ENCODE data around the gene TSSK2. TPM values are rescaled to one million over a fixed set of nuclear protein-coding genes. Genes with fewer than 3 reads are reported as not detected.

Gene TSSK2
- polyA plus RNA-seq, 1 donor (not counting 4 experiments of a cell fraction or from before 2014, with no cell fraction given): not detected

GRCh38 chr22:19118329-19118880 is 12.7 kb upstream of the TSSK2 start:
- no peak overlapping the region for H3K4me3 ChIP-seq (ENCODE audit: control insufficient read depth in 2 of 3, extremely low read depth in 1 of 3, insufficient read depth in 2 of 3, low read depth in 1 of 3, low read length in 3 of 3)
- no peak for DNase-seq (ENCODE audit: low read depth, low spot score)
- H4K20me1 ChIP-seq (ENCODE audit: control insufficient read depth, extremely low read depth, insufficient read depth, low read length): peaks cover 39% of the 10 kb centered on the region
- H3K9me1 ChIP-seq (ENCODE audit: control insufficient read depth, extremely low read depth, insufficient read depth, low read length): peaks cover 18% of the 10 kb centered on the region
- no peak for TF ChIP-seq CTCF (optimal IDR thresholded peaks at IDR 0.05 in 1 of 3, IDR thresholded peaks at IDR 0.05 in 1 of 3, conservative IDR thresholded peaks at IDR 0.05 in 1 of 3; ENCODE audit: extremely low read depth in 1 of 3, insufficient read depth in 2 of 3, low read length in 3 of 3)
- TF ChIP-seq EZH2 (IDR thresholded peaks at IDR 0.05; ENCODE audit: low read length): no peak
- no peak for FAIRE-seq
- H3K9me3 ChIP-seq (ENCODE audit: control insufficient read depth, low read depth, low read length): no peaks in the 10 kb centered on the region
- no peaks in the 10 kb centered on the region for H3K27me3 ChIP-seq (ENCODE audit: control insufficient read depth, extremely low read depth, insufficient read depth, low read length)
- dilution Hi-C loops (cut with MboI; ENCODE audit: extremely low pct_ligation_motif_present, low sequenced_read_pairs): no loop called here
- peaks cover 9 to 21% of the 10 kb centered on the region in 2 experiments for H3K36me3 ChIP-seq (ENCODE audit: control insufficient read depth in 2 of 2, extremely low read depth in 1 of 2, insufficient read depth in 2 of 2, low read length in 2 of 2)
- H3K4me2 ChIP-seq (ENCODE audit: control insufficient read depth, extremely low read depth, insufficient read depth, low read depth, low read length): no peak overlapping the region
- peaks cover 20% of the 10 kb centered on the region for H3K4me1 ChIP-seq (ENCODE audit: control insufficient read depth, extremely low read depth, insufficient read depth, low read length)
- H2AFZ ChIP-seq (ENCODE audit: control insufficient read depth, low read length): no peak overlapping the region
- peaks cover 84% of the 10 kb centered on the region for H3K79me2 ChIP-seq (ENCODE audit: control insufficient read depth, insufficient read depth, low read length)
- H3K9ac ChIP-seq (ENCODE audit: control insufficient read depth, extremely low read depth, insufficient read depth, low read length): no peak overlapping the region
- no peak overlapping the region for H3K27ac ChIP-seq (ENCODE audit: control insufficient read depth, insufficient read depth, low read length)

- FAIRE-seq (no peak), DNase-seq (ENCODE audit: low read depth, low spot score) (no peak)
- Histone ChIP-seq H3K4me1 (ENCODE audit: control insufficient read depth, extremely low read depth, insufficient read depth, low read length) (peaks cover 20% of the 10 kb centered on the region), H3K9me1 (ENCODE audit: control insufficient read depth, extremely low read depth, insufficient read depth, low read length) (peaks cover 15% of the 10 kb centered on the region), H3K9me3 (ENCODE audit: control insufficient read depth, low read depth, low read length) (no peaks in the 10 kb centered on the region), H3K36me3 (ENCODE audit: control insufficient read depth in 2 of 2, extremely low read depth in 1 of 2, insufficient read depth in 2 of 2, low read length in 2 of 2) (peaks cover 8 to 12% of the 10 kb centered on the region in 2 experiments), H2AFZ (ENCODE audit: control insufficient read depth, low read length) (no peak overlapping the region), H3K79me2 (ENCODE audit: control insufficient read depth, insufficient read depth, low read length) (peaks cover 70% of the 10 kb centered on the region), H4K20me1 (ENCODE audit: control insufficient read depth, extremely low read depth, insufficient read depth, low read length) (peaks cover 34% of the 10 kb centered on the region), H3K4me3 (ENCODE audit: control insufficient read depth in 2 of 3, extremely low read depth in 1 of 3, insufficient read depth in 2 of 3, low read depth in 1 of 3, low read length in 3 of 3) (peak overlapping the region in 1 of 3 experiments; percentile 83), H3K27me3 (ENCODE audit: control insufficient read depth, extremely low read depth, insufficient read depth, low read length) (no peaks in the 10 kb centered on the region), H3K27ac (ENCODE audit: control insufficient read depth, insufficient read depth, low read length) (no peak overlapping the region), H3K4me2 (ENCODE audit: control insufficient read depth, extremely low read depth, insufficient read depth, low read depth, low read length) (peak overlapping the region; percentile 88), H3K9ac (ENCODE audit: control insufficient read depth, extremely low read depth, insufficient read depth, low read length) (no peak overlapping the region)
- dilution Hi-C loops (cut with MboI; ENCODE audit: extremely low pct_ligation_motif_present, low sequenced_read_pairs): no loop called here
- TF ChIP-seq EZH2 (IDR thresholded peaks at IDR 0.05; ENCODE audit: low read length) (no peak), CTCF (optimal IDR thresholded peaks at IDR 0.05 in 1 of 3, IDR thresholded peaks at IDR 0.05 in 1 of 3, conservative IDR thresholded peaks at IDR 0.05 in 1 of 3; ENCODE audit: extremely low read depth in 1 of 3, insufficient read depth in 2 of 3, low read length in 3 of 3) (no peak)
Observed at GRCh38 chr22:19119949-19120348, 11.2 kb upstream of the TSSK2 start.

Data from keratinocyte (primary cell).